Measurements from ENCODE around the gene ISOC2. TPM values are rescaled to one million over a fixed set of nuclear protein-coding genes. Genes with fewer than 3 reads are reported as not detected.

The ISOC2 gene
- polyA plus RNA-seq, 5 donors, result 21.5 to 53.9 (median 25.7) TPM

DNA sequence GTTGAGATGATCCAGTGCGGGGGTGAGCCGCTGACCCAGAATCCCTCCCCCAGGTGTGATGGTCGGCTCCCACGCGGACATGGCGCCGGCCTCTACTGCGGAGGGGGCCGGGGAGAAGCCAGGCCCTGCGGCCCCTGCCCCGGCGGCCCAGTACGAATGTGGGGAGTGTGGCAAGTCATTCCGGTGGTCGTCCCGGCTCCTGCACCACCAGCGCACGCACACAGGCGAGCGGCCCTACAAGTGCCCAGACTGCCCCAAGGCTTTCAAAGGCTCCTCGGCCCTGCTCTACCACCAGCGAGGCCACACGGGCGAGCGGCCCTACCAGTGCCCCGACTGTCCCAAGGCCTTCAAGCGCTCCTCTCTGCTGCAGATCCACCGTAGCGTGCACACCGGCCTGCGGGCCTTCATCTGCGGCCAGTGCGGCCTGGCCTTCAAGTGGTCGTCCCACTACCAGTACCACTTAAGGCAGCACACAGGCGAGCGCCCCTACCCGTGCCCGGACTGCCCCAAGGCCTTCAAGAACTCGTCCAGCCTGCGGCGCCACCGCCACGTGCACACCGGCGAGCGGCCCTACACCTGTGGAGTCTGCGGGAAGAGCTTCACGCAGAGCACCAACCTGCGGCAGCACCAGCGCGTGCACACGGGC, 19.8 kb upstream of the ISOC2 start:
- DNase-seq, result no peak

DNA sequence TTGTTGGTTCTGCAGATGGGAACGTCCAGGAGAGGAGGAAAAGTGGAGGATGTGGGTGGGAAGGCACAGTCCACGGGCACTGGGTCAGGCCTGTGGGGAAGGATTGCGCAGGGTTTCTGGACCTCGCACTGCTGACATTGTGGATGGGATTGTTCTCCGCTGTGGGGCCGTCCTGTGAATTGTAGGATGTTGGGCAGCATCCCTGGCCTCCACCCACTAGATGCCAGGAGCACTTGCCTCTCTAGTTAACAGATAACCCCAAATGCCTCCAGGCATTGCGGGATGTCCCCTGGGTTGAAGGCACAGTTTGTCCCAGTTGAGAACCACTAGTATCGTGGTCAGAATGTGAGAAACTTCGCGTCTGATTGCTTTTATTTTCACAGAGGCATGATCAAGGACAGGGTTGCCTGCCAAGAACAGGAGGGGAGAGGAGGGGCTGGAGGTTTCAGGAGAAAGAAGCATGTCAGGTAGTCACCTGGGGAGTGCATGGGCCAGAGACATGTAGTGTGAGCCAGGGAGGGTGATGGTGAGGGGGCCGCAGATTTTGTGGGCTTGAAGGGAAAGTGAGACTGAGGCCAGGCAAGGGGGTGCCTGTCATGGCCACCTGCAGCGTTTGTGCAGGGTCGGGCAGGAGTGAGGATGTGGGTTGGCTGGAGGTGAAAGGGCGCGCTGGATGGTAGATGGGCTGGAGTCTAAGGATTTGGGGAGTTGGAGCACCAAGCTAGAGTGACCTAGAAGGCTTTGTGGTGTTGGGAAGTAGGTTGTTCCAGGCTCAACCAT, 18.2 kb upstream of the ISOC2 start:
- no peak for DNase-seq

DNA sequence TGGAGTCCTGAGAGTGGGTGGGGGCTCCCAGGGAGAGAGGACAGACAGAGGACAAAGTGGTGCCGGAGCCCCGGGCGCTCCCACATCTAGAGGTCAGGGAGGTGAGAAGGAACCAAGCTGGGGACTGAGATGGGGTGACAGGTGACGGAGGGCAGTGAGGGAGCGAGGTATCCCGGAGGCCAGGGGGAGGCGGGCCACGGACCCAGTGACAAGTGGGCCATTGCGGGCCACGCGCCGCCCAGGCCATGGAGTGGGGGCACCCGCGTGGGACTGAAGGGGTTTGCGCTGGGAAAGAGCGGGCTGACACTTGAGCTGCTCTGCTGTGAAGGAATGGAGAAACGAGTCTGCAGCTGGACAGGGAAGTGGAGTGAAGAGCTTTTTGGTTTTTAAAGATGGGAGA, 17.6 kb upstream of the ISOC2 start:
- DNase-seq, result no peak

DNA sequence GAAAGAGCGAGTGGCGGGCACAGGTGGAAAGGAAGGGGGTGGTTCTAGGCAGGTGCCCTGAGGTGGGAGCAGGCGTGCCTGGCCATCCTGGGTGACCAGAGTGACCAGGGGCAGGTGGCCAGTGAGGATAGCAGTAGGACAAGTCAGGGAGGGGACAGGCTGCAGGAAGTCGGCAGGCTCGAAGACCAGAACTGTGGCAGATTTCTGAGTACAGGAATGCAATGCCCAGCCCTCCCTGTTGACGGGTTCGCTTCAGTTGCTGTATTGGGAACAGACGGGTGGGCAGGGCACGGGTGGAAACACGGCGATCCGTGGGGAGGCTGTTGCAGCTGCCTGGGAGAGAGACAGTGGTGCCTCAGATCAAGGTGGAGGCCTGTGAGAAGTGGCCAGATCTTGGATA, 16.9 kb upstream of the ISOC2 start:
- DNase-seq, result no peak

DNA sequence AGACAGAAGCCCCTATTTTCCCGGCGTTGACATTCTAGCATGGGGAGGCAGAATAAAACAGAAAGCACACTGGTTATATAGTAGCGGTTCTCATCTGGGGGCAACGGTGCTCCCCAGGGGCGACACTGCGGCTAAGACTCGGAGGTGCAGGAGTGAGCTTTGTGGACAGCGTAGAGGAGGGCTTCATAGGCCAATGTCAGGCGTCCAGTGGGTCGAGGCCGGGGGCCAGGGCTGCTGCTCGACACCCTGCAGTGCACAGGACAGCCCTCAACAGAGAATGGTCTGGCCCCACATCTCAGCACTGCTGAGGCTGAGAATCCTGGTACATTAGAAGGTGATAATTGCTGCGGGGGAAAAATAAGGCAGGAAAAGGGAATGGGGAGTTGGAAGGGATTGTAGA, 16.5 kb upstream of the ISOC2 start:
- DNase-seq, result no peak

DNA sequence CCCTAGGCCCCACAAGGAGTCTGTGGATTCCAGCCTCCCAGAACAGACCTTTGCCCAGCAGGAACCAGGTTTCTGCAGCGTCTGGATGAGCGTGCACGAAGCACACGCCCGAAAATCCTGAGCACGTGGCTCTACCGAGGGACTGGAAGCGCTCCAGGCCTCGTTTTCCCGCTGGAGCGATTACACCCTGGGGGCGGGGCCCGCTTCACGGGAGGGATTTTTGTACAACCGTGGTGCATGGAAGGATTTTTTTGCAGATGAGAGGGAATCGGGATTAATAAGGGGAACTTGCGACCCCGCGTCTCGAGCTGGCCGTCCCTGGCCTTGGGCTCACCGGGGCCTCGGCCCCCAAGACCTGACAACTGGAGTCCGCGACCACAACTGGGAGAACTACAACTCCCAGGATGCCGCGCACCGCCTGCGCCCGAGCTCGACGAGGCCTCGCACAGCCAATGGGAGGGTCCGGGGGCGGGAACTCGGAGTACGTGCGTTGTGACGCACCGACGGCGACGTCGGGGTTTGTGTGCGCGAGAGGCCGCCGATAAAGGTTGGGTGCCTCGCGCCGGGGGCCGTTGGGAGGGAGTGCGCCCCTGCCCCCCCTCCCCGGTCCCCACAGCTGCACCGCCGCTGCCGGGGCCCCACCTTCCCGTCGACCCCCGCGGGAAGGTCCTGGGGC, 14.8 kb upstream of the ISOC2 start, which contains the start of gene ZNF628:
ZNF628 (plus strand) TSS at position 518 of the 676 bp plus-strand sequence. CDS start 3,294 bp downstream, outside the sequence.
- DNase-seq, result peak; percentile 97 to 99

DNA sequence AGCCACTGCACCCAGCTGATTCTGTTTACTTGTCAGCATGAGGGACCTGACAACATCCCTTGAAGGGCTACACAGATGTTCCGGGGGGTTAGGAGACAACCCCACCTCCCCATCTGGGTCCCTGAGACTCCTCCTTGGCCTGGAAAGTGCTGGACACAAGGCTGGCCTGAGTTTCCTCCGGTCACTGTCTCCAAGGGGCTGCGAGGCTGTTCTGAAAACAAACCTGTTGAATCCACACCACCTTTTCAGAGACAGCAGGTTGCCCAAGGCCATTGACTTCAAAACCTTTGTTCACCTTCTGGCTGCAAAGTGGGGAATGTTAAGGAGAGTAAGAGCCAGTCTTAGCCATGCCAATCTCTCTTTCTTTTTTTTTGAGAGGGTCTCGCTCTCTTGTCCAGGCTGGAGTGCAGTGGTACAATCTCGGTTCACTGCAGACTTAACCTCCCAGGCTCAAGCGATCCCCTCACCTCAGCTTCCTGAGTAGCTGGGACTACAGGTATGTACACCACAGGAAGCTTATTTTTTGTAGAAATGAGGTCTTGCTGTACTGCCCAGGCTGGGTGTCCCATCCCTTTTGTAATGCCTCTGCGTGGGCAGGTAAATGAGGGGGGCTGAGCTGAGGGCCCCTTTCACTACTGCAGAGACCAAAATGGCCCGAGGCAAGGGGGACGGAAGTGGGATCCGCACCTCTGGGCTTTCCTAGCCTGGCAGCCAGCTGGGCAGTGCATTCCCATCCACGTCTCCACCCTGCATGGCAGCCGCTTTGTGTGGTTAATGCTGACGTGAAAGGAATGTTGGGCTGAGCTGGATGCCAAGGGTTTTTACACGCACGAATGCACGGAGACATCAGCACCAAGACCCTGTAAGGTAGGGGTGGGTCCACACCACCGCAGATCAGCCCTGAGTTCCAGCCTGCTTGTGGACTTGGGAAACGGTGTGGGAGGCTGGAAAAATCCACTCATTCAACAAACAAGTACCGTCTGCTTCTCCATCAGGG, 13.1 kb upstream of the ISOC2 start:
- no peak for DNase-seq

DNA sequence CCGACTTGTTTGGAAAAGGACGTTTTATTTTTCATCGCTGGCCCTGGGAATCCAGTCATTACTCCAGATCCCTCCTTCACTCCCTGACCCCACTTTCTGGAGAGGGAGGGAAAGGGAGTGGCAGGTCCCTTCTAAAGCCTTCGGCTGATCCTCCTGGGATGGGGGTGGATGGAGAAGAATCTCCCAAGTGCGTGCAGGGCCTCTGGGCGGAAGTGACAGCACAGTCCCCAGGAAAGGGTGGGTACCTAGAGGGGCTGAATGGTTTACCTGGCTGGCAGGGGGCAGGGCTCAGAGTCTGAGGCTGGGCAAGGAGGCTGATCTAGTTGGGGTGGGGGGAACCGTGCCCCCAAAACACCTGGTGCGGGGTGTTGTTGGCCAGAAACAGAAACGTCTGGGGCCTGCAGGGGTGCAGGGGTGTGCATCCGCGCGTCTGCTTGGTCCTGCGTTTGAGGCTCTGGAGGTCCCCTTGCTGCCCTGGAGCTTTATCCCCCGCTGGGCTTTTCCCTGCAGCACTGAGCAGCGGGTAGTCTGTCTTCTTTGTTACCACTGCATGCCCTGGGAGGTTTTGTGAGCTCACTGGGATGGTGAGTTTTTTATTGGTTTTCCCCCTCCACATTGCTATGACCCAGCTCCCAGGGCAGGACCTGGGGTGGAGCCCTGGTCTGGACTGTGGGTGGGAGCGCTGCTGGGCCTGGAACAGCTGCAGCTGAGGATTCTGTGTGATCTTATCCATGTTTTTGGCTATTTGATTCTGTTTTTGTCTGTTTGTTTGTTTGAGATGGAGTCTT, 12.0 kb upstream of the ISOC2 start:
- no peak for DNase-seq

DNA sequence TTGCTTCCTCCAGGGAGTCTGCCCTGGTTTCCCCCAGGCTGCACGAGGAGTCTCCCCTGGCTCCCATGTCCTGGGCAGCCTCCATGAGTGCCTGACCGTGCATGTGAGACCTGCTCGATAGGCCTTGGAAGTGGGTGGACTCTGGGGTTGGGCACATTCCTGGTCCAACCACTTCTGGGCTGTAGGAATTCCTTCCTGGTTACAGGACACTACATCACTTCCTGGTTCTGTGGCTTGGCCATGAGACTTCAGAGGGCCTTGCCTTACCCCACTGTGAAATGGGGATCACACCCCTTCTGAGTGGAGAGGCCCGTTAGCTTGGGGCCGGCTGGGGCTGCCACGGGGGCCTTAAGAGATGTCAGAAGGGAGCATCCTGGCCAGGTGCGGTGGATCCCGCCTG, 11.0 kb upstream of the ISOC2 start:
- no peak for DNase-seq

DNA sequence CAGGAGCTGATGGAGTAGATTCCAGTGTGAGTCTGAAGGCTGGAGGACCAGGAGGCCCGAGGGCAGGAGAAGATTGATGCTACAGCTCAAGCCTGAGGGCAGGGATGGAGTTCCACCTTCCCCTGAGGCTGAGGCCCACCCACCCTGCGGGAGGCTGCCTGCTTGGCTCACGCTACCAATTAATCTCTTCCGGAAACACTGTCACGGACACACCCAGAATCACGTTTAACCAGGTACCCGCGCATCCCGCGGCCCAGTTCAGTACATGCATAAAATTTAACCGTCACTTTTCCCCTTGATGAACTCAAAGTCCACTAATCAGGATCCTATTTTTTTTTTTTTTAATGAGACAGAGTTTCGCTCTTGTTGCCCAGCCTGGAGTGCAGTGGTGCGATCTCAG, 9.8 kb upstream of the ISOC2 start:
- DNase-seq, result no peak

DNA sequence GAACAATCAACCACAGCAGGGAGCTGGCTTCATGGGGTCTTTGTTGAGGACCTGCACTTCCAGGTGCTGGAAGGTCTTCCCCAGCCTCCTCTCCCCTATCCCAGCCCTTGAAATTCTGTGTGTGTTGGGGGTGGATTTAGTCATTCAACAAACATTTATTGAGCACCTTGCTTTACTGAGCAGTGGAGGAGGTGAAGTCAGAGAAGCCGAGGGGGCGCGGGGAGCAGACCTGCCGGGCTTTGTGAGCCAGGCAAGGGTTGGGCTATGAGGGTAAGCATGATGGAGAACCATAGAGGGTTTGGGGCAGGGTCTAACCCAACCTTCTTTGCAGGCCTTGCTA, 6.6 kb upstream of the ISOC2 start:
- no peak for DNase-seq

DNA sequence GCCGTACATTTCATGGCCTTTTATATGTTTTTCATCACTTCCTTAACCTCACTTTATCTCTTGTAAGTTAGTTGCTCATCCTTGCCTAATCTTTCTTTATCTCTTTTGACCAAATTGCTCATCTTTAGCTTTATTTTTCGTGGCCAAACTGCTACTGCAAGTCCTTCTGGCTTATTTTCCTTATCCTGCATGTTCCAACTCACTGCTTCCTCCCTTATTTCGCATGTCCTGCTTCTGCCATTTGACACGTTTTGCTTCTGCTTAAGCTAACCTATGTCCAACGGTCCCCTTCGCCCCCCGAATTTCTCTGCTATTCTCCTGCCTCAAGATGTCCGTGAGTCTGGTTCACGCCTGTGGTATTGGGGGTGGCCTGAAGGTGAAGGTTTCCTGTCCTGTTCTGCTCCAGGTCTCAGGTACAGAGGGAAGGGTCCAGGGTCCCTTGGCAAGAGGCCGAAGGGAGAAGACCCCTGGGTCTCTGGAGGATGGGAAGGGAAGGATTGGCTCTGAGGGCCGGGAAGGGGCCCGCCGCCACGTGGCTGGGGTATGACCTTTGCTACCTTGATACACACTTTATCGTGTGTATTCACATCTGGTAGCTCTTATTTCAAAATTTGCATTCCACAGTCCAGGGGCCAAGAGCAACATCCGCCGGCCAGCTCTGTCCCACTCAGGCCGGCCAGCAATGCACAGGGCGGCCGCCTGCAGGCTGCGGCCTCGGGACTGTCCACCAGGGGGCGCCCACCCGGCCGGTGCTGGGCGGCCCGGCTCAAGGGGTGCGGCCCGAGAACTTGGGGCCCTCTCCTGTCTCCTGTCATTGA, 6.0 kb upstream of the ISOC2 start:
- DNase-seq, result peak in 1 of 2 donors; percentile 39

DNA sequence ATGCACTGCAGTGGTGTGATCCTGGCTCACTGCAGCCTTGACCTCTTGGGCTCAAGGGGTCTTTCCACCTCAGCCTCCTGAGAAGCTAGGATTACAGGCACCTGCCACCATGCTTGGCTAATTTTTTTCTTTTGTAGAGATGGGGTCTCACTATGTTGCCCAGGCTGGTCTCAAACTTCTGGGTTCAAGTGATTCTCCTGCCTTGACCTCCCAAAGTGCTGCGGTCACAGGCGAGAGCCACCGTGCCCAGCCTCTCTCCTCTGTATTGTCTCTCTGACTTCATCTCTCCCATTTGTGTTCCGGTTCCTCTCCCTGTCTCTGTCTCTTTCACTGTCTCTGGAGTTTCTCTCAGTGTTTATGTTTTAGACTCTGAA, 4.8 kb upstream of the ISOC2 start:
- no peak for DNase-seq

DNA sequence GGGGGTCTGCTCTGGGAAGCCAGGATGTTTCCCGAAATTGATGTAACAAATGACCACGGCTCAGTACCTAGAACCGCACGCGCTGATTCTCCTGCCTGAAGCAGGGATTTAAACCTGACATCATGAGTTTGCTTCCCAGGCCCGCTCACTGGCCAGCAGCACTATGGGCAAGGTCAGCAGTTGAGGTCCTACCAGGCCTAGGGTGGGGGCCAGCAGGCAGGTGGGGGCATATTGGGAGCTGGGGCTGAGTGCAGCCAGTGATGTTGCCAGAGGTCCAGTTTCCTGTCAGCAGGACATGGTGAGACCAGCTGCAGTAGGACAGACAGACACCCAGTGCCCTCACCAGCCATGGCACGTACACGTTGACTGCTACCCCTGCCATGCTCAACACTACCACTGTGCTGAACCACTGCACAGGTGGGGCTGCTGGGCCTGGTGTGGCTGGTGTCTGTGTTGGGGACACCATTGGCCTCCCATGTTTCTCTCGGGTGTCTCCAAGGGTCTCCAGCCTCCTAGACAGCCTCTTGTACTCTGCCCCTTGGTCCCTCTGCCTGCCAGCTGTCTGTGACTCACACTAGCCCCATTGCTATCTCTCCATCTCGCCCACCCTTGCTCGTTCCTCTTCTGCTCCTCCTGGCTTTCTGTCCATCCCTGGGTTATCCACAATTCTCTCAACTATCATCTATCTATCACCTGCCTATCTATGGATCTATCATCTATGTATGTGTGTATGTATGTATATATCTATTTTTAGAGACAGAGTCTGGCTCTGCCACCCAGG, 4.2 kb upstream of the ISOC2 start:
- no peak for DNase-seq

DNA sequence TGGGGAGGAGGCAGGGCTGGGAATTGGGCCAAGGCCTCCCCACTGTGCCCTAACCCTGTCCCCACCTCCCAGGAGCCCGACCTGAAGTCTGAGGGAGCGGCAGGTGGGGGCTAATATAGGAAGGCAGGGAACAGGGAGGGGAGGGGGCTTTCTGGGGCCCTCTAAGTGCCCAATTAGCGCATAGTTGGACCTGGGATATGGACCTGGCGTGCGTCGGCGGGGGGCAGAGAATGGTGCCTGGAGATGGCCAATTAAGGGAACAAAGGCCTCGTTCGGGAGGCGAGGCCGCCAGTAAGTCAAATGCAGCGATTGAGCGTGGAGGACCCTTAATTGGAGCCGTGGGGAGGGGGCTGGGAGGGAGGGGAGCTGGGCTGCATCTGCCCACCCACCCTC, 3.2 kb upstream of the ISOC2 start, which contains the start of gene C19orf85:
C19orf85 (minus strand) TSS at position 90 of the 393 bp plus-strand sequence. CDS start 197 bp downstream, outside the sequence.
- DNase-seq, result no peak

DNA sequence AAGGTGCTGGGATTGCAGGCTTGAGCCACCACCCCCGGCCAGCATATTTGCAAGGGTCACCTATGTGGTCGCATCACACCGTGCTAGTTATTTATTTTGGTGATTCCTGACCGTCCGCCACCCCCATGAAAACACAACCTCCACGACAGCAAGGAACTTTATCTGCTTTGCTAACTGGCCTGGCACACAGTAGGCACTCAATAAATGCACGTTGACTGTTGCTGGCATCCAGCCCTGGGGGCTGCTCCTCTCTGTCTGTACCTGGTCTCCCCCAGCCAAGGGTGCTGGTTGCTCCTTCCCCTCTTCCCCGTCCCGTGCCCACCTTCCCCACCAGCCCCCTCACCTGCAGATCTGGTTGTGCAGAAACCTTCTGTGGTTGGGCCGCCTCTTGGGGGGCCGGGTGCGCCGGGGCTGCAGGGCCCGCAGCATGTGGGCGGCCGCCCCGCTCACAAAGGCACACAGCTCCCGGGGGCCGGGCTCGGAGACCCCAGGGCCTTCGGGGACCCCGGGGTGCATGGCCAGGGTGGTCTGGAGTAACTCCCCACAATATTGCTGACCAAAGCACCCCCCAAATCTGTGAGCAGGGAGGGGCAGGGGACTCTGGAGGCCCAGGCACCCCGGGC, 2.7 kb upstream of the ISOC2 start:
- no peak for DNase-seq

DNA sequence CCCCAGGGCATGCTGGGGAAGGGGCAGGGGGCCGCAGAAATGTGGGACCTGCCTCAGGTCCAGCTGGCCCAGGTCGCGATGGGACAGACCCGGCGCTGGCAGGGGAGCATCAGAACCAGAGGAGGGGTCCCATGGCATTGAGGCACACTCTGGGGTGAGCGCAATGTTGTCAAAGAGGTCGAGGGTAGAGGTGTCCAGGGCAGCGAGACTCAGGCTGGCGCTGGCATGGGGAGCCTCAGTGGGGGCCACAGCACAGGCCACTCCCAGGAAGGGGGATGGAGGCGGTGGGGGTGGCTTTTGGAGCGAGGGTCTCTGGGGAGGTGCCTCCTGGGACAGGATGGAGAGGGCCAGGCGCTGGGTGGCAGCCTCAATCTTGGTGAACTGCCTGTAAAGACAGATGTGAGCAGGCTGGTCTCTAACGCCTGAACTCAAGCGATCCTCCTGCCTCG, 2.2 kb upstream of the ISOC2 start:
- no peak for DNase-seq

DNA sequence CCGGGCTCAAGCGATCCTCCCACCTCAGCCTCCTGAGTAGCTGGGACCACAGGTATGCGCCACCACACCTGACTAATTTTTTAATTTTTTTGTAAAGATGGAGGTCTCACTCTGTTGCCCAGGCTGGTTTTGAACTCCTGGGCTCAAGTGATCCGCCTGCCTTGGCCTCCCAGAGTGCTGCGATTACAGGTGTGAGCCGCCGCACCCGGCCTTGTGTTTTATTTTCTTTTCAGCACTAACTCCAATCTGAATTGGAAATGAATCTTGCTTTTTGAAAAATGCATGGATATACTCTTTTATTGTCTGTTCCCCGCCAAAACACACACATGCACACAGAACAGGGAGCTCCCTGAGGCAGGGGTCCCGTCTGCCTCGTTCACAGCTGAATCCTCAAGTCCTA, 1.3 kb upstream of the ISOC2 start:
- DNase-seq, result no peak

All from right lung (tissue), 5 donors.